UCSD-AML1 (cell line): ENCODE results near the gene SH3RF2.
"Not testable (repeated sequence)": the region's sequence is repeated elsewhere in the genome, so short reads cannot be mapped to it uniquely, and the experiment has no call there.

Source experiments
- DNase-seq: peaks from one replicate; lab custom pipeline; 2025; ENCODE audit not compliant: unreplicated experiment; lab: John Stamatoyannopoulos, UW

Gene SH3RF2

DNA sequence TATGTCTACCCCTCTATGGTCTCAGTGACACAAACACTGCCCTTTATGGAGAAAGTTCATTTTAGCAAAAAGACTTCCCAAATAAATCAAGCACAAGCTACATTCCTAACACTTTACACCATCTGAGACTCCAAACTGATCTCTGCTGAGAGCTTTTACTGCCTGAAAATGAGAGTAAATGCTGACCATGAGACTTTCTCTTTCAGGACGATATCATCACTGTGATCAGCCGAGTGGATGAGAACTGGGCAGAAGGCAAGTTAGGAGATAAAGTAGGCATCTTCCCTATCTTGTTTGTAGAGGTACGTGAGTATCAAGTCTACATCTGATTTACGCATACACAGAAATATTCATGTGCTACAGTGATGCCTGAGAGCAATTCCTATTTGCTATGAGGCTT, 67.5 kb downstream of the SH3RF2 start:
- DNase-seq = no peak

DNA sequence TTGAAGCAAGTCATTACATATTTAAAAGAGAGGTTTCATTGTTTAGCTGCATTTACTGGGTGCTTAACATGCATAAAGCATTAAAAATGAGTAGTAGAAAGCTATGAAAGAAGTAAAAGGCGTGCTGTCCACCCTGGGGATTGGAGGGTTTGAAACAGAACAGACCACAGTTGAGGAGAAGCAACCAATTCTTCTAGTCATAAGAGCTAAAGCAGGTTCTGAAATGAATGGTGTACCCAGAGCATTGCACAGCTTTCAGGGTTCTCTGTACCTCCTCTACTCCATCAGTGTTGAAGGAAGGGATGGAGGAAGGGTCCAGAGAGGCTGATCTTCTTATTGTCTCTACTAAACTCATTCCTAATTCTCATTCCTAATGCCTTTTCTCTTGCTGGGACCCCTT, 68.9 kb downstream of the SH3RF2 start:
- DNase-seq = no peak

GRCh38 chr5:146005723-146006122, 69.3 kb downstream of the SH3RF2 start:
- DNase-seq = no peak

GRCh38 chr5:146006470-146007190, 70.3 kb downstream of the SH3RF2 start:
- DNase-seq = no peak

DNA sequence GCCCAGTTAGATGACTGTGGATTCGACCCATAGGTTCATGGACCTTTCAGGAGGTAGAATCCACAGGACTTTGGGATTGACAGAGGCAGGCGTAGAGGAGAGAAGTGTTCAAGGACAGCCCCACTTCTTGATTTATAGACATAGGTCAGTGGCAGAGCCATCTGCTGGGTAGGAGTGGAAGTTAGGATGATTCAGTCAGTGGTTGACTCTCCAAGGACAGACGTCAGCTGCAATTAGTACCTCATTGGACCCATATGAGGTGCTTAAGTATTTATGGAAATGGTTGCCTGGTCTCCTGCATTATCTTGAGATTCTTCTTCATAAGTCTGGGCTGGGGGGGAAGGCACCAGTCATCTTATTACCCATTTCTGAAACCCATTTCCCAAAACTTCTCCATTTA, 70.9 kb downstream of the SH3RF2 start:
- DNase-seq = no peak

DNA sequence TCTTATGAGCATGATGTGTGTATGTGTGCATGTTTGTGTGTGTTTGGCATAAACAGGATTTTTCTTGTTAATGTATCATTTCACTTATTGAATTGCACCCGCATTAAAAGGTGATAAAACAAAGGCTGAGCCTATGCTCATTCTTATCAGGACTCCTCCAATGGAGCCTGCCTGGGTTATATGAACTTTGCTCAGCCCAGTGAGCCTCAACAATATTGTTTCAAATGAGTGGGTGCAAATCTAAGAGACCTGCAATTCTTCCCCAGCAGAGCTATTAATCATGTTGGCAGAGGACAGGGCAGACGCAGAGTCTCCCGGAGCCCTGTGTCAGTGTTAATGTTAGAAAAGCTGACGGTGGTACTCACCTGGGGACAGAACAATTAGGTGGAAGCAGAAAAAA, 71.6 kb downstream of the SH3RF2 start:
- DNase-seq = no peak

GRCh38 chr5:146009020-146009419, 72.6 kb downstream of the SH3RF2 start:
- no peak for DNase-seq

- DNase-seq = not testable (repeated sequence)
Measured at GRCh38 chr5:146010447-146010846, 74.1 kb downstream of the SH3RF2 start.

- DNase-seq = no peak
Measured at GRCh38 chr5:146013761-146014160, 77.4 kb downstream of the SH3RF2 start.

GRCh38 chr5:146015001-146015400, 78.6 kb downstream of the SH3RF2 start:
- no peak for DNase-seq

DNA sequence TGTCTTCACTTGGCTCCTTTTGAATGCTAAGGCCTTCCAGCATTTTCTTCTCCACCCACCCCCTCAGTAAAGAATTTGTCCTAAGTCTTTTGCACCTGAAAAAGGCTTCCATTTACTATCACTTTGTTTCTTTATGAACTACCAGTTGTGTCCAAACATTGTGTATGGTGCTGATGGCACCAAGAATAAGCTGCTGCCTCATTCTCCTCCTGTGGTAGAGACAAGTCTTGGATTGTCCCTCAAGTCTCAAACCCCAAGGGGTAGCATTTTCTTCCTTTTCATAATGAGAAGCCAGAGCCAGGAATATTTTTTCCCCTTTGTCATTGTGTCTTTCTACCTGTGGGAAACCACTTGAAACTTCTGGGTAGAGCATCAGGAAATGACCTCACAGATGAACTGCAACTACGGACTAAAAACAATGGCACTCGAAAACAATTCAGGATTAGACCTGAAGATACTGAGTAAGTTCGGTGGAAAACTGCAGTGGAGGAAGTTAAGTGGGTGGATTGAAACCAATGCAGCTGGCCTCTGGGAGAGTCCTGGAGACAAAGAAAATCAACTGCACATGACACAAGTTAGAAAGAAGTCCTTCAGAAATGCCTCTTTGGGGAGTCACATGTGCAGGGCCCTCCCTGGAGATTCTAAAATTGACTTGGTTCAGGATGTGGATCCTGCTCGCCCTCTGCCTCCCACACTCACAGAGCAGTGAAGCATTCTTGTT, 80.5 kb downstream of the SH3RF2 start:
- no peak for DNase-seq

GRCh38 chr5:146018514-146019375, 82.4 kb downstream of the SH3RF2 start:
- DNase-seq = no peak

DNA sequence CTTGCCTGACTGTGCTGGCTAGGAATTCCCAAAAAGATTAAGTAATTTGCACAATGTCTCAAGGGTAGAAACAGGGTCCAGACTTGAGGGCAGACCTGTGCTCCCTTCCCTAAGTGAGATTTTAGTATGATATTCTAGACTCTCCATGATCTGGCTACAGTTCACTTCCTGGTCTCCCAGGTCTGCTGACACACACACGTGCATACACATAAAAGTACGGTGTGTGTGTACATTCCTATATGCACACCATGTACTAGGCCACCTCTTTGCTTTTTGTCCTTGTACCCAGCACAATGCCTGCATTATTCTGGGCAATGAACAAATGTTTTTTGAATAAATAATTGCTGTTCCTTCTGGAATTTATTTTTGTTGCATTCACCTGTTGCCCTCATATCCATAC, 83.7 kb downstream of the SH3RF2 start:
- DNase-seq = no peak

GRCh38 chr5:146024034-146024433, 87.7 kb downstream of the SH3RF2 start:
- no peak for DNase-seq

- DNase-seq = no peak
Measured at GRCh38 chr5:146025114-146025680, 88.8 kb downstream of the SH3RF2 start.

DNA sequence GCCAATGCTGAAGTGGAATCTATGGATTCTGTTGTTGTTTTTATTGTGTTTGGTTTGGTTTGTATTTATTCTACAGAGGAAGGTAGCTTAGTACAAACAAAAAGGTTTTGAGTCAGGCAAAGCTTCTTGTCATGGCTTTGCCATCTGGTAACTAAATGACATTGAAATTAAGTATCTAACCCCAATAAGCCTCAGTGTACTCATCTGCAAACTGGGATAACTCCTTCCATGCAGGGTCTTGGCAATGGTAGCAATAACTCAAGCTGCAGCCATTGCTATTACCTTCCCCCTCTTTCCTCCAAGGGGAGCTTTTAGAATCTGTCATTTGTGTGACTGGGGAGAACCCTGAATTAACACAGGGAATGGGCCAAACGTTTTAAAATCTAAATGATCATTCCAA, 89.3 kb downstream of the SH3RF2 start:
- no peak for DNase-seq

DNA sequence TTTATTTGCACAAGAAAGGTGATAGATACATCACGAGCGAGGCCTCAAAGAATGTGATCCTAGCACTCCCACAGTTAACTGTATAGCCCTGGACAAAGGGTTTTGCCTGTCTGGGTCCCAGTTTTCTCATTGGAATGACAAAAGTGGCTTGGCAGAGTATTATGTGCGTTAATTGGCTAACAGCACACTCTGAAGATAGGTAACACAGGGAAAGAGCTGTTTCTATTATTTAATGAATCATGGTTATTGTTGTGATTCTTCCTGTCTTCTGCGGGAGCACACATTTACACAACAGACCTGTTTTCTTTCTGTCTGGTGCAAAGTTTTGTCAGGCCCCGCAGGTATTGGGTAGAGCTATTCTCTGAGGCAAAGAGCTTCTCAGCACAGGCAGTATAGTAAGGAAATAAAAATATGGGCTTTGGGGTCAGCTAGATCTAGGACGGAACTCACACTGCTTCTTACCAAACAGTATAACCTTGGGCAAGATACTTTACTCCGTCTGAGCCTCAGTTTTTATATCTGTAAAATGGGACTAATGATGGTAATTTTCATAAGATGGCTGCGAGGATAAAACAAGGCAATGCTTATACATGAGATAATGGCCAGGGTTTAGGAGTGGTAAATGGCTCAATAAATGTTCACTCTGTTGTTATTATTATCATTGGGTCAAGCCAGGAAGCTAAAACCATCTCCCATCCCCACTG, 90.1 kb downstream of the SH3RF2 start:
- no peak for DNase-seq

GRCh38 chr5:146027751-146028150, 91.4 kb downstream of the SH3RF2 start:
- no peak for DNase-seq

- no peak for DNase-seq
Measured at GRCh38 chr5:146032911-146033310, 96.5 kb downstream of the SH3RF2 start.

DNA sequence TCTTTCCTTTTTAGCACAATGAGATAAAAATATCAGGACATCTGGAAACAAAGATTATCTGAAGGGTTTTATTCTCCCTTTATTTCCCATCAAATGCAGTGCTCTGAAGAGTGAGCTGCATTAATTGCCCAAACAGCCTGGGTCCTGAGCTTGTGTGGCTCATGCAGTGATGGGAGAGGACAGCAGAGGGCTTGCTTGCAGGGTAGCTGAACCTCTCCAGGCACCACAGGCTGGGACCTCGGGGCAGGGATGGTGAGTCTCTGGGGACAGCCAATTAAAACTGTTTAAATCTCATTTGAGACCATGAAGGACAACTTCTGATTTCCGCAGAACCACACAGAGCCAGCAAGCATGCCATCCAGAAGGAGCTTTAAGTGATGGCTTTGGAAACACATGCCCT, 97.7 kb downstream of the SH3RF2 start:
- DNase-seq = no peak

DNA sequence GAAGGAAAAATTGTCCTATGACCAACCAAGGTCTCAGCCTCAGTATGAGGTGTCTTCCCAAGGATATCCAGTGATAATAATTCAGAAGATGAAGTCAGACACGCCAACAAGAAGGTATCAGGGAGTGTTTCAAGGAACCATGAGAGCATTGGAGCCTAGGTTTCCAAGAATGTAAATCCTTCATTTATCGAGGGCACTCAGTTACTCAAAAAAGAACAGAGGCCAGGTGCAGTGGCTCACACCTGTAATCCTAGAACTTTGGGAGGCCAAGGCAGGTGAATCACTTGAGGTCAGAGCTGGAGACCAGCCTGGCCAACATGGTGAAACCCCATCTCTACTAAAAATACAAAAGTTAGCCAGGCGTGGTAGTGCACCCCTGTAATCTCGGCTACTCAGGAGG, 98.2 kb downstream of the SH3RF2 start:
- DNase-seq = no peak
